Globus pallidus (tissue), 1 donor: Measurements from ENCODE around the gene COA3.

ENCODE experiments used
- DNase-seq: peaks from one replicate; pipeline ENCODE4 v3.0.0-alpha.2; 2015; ENCODE audit warnings: low spot score

COA3 gene, protein sequence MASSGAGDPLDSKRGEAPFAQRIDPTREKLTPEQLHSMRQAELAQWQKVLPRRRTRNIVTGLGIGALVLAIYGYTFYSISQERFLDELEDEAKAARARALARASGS

DNA sequence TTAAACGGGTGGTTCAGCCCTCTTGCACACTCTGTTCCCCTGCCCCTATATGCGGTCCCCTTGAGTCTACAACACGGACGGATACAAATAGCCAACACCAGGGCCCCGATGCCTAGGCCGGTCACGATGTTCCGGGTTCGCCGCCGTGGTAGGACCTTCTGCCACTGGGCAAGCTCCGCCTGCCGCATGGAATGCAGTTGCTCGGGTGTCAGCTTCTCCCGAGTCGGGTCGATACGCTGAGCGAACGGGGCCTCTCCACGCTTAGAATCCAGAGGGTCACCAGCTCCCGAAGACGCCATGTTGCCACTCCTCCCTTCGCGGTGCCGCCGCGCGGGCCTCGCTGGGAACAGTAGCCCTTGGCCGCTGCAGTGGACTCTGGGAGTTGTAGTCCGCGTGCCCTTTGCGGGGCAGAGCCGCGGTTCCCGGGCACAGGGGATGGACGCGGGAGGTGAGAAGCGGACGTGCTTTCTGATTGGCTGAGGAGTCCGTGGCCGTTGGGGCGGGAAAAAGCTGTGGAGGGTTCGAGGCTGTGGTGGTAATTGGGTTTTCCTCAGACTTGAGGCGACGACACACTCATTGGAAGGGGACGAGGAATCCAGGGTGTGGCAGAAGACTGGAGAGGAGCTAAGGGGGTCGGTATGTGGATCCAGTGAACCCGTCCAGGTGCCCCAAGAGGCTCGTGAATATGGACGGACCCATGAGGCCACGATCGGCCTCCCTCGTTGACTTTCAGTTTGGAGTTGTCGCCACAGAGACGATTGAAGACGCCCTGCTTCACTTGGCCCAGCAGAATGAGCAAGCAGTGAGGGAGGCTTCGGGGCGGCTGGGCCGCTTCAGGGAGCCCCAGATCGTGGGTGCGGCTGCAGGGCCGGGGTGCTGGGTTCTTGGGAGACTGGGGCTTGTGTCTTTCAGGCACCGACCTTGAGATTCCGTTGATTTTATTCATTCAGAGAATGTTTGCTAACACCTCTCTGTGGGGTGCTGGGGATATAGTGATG is at the start of gene COA3, which contains the start of gene CNTD1:
COA3 (minus strand) TSS at position 322 of the 998 bp plus-strand sequence; CDS start at position 299, 23 bp downstream.
CNTD1 (plus strand) TSS at position 479 of the 998 bp plus-strand sequence; CDS start at position 686, 207 bp downstream.
- peak; percentile 72 for DNase-seq

DNA sequence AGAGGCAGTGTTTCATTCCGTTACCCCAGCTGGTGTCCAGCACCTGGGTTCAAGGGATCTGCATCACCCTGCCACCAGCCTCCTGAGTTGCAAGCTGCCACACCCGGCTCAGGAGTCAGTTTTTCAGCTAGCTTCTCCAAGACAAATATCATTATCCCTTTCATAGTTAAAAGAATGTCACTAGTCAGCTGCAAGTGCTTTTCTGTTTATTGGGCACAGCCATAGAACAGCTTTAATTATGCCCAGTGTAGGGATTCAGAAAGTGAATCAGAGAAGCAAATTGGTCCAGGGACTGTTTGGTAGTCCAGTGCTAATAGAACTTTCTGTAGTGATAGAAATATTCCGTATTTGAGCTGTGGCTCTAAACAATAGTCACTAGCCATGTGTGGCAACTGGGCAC is 49.6 kb upstream of the COA3 start:
- DNase-seq, result no peak

DNA sequence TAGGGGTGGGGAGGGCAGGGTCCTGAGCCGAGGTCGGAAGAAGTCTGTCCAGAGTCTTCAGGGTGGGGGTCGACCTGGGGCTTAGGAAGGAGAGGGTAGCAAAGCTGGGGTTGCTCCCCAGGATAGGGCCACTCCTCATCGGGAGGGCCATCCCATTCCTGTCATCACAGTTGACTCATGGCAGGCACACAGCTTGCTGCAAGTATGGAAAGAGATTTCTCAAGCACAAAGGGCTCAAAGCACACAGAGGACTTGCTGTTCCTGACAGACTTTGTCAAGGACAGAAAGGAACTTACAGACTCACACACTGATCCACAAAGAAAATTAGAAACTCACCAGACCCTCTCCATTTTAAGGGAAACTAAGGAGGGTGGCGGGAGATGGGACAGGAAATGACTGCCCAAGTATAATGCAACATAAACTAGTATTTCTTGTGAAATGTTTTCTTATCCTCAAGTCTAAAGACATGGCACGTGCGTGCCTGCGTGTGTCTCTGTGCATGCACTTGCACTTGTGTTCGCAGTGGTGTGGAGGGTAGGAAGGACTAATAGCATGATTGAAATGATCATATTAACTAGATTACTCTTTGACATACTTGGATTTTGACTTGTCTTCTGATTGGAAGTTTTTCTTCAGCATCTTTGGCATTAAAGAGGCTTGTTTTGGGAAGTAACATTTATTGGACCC is 48.2 kb upstream of the COA3 start:
- DNase-seq, result no peak

DNA sequence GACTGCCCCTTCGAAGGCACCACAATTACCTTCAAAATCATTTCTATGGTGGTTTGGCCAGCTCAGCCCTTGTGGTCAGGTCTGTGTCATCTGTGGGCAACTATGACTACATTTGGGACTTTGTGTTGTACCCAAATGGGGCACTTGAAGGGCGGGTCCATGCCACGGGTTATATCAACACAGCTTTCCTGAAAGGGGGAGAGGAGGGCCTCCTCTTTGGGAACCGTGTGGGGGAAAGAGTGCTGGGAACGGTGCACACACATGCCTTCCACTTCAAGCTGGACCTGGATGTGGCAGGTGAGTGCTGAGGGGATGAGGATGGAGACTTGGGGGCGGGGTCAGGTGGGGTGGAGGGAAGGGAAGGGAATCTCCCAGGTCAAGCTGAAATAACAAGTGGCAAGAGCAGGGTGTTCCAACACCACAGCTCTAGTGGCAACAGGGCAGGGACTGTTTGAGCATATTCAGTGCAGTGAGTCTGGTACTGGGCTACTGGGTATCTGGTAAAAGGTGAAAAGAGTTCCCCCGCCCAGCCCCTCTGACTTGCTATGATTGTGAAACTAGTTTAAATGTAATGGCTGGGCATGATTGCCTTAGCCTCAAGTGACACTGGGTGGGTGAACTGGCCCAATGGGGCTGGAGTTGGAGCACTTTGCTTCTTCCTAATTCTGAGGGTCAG is 47.6 kb upstream of the COA3 start:
- no peak for DNase-seq

DNA sequence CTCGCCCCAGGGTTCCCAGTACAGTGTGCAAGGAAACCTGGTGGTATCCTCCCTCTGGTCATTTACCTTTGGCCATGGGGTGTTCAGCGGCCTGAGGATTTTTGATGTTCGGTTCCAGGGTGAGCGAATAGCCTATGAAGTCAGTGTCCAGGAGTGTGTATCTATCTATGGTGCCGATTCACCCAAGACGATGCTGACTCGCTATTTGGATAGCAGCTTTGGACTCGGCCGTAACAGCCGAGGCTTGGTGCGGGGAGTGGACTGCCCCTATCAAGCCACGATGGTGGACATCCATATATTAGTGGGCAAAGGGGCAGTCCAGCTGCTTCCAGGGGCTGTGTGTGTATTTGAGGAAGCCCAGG is 47.0 kb upstream of the COA3 start:
- no peak for DNase-seq

DNA sequence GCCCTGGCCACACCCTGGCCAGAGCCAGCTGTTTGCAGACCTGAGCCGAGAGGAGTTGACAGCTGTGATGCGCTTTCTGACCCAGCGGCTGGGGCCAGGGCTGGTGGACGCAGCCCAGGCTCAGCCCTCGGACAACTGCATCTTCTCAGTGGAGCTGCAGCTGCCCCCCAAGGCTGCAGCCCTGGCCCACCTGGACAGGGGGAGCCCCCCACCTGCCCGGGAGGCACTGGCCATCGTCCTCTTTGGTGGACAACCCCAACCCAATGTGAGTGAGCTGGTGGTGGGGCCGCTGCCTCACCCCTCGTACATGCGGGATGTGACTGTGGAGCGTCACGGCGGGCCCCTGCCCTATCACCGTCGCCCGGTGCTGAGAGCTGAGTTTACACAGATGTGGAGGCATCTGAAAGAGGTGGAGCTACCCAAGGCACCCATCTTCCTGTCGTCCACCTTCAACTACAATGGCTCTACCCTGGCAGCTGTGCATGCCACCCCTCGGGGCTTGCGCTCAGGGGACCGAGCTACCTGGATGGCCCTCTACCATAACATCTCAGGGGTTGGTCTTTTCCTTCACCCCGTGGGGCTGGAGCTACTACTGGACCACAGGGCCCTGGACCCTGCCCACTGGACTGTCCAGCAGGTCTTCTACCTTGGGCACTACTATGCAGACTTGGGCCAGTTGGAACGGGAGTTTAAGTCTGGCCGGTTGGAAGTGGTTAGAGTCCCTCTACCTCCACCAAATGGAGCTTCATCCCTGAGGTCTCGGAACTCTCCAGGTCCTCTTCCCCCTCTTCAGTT is 46.5 kb upstream of the COA3 start:
- DNase-seq, result no peak

DNA sequence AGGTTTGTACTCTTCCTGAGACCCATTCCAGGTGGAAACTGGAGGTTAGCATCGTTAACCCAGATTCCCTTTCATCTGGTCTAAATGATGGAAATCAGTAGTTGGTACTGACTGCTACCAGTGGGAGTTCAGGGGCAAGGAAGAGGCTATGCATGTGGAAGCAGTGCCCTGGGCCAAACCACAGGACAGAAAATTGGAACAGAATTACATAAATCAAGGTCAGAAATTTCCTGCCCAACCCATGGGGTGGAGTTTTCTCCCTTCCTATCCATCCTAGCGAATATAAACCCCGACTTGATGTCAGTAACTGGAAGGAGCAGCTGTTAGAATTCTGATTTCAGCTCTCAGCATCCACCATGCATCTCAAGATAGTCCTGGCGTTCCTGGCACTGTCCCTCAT is 45.8 kb upstream of the COA3 start, which contains the start of gene AOC2:
AOC2 (plus strand) TSS at position 310 of the 400 bp plus-strand sequence; CDS start at position 357, 47 bp downstream.
- DNase-seq, result no peak

DNA sequence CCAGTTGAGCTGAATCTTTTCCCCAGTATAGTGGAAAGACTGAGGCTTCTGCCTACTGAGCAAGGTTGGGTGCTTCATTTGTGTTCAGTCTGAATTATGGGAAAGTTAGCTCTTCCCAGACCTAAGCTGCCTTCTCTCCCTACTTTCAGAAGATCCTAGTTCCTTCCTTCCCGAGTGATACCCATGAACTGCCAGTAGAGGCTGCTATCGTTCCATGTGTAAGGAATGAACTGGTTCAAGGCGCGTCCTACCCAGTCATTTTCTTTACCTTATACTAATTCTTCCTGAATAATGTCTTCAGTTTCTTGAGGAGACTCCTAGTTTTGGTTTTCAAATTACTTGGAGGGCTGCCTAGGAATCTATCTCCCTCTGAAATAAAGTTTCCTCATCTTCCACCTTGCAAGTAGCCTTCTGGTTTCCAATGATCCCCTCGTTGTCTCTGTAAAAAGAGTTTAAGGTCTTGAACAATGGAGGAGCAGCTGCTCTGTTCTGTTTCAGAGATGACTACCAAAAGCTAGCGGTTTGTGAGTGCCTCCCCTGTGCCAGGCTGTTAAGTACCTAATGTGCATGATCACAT is 44.9 kb upstream of the COA3 start:
- DNase-seq, result peak; percentile 33

DNA sequence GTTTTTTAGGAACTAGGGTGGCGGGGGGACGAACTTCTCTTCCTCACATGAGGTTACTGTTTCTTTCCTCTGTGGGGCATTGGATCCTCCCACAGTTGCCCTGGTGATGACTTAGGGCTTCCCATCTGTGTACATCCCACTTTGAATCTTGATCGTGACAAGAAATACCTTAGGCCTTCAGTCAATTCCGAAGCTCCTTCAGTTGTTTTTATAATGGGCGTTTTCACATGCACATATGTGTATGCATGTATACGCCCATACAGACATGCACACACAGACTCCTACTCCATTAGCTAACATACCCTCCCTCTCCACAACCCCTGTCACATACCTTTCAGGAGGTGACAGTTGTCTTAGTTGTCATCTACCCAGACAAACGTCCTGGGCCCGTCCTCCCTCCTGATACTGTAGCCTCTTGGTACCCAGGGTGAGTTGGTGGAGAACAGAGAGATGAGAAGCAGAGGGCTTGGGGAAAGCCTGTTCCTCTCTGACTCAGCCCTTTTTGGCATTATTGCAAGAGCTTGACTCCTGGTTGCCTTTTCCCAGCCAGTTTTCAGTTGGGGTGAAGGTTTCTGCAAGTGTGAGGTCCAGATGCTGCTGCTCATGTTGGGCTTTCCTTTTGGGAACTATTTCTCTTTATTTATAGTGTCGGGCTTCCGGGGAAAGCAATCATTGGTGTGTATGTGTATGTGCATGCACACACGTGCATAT is 43.6 kb upstream of the COA3 start:
- no peak for DNase-seq

DNA sequence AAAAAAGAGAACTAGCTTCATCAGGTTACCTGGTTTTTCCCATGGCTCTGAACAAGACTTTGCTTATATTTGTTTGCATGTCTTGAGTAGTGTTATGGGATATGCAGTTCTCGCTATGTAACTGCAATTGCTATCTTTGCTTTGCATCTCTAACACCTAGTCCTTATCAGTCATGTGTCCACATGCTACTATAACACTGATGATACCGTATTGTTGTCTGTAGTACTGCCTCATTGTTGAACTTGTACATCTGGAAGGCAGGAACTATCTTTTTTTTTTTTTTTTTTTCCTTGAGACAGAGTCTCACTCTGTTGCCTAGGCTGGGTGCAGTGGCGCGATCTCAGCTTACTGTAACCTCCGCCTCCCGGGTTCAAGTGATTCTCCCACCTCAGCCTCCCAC is 37.2 kb upstream of the COA3 start:
- no peak for DNase-seq

DNA sequence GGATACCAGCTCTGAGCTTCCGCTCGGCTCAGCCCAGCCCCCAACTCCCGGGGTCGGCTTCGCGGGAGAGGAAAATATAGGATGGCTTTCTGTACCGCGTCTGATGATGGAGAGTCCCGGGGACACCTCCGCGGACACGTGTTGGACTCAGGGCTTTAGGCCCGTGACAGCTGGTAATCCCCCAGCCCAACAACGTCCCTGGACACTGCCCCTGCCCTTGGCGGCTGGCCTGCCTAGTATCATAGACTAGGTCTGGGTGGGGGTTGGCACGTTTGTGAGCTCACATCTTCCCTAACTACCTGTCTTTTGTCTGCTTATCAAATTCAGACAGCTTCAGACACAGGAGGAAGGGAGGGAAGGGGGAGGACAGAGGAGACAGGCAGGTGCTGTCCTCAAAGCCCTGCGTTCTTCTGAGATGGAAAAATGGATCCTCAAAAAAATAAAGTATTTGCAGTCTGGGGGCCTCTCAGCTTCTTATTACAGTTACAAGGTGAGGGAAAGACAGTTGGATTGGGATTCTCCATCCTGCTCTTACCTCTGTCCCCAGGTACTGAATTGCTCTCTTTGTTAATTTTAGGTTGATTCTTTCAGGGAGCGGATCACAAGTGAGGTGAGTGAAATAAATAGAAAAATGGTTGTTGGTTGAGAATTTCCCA is 35.4 kb upstream of the COA3 start:
- no peak for DNase-seq

DNA sequence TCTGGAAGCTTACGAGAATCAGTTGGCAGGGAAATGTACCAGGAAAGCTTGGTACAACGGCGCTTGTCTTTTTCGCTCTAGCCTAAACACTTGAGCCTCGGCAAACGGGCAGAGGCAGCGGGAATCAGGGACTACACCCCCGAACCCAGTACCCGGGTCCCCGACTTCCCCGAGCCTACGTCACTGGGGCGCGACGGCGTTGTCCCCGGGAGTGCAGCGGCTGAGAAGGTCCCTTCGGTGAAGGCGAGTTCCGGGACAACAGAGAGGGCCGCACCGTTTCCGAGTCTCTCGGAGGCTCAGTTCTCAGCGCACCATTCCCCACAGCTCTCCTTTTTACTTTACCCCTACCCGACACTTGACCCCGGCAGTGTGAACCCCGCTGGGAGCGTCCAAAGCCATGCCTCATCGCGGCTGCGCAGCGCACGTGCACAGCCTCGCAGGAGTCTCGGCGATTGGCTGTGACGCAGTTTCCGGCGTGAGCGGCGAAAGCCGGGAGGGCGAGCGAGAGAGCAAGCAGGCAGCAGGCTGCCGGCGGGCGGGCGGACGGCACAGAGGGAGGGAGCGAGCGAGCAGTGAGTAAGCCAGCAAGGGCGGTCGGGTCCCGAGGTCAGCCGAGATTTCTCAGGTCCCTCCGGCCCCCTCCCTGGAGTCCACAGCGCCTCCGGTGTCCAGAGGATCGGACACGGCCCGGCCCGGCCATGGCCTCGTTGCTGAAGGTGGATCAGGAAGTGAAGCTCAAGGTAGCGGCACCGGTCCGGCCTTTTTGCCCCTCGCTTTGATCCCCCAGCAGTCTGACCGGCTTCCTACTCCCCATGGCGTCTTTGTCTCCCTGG is 34.6 kb upstream of the COA3 start, which contains the start of gene PSME3:
PSME3 (plus strand) TSS at position 464 of the 833 bp plus-strand sequence; CDS start at position 699, 235 bp downstream.
- peak; percentile 86 for DNase-seq

DNA sequence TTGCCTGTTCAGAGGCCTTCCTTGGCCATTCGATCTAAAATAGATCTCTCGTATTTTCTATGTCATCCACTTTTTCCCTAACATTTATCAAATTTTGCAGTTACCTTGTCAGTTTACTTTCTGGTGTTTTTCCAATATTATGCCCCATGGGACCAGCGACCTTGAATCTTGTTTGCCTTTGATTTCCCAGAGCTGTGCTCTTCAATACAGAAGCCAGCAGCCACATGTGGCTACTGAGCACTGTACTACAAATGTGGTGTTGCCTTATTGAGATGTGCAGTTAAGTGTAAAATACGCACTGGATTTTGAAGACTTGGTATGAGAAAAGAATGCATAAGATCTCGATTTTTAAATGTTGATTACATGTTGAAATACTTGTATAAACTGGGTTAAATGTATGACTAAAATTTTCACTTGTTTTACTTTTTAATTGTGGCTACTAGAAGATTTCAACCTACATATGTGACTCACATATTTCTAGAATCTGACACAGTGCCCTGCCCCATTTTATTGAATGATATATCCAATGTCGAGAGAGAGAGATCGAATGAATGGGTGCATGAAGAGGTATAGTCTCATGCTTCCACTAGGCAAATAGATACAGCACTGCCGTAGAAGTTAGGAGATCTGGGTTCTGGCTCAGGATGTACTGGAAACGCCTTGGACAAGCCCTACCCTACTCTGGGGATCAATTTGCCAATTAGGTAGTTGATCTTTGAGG is 33.9 kb upstream of the COA3 start:
- DNase-seq, result no peak

DNA sequence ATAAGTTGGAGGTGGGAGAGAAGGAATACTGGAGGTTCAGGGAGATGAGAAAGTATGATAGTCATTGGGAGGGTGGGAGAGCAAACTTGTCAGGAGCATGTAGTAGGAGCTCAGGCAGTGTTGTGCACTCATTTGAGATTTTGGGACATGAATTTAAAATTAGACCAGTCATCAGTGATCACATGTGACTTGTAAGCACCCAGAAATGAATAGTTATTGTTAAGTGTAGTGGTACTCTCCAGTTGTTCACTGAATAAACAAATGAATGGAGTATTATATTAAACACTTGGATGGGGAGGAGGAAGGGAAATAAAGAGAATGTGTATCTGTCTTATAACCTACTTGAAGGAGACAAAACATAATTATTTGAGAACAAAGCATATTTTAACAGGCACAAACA is 32.5 kb upstream of the COA3 start:
- DNase-seq, result no peak

DNA sequence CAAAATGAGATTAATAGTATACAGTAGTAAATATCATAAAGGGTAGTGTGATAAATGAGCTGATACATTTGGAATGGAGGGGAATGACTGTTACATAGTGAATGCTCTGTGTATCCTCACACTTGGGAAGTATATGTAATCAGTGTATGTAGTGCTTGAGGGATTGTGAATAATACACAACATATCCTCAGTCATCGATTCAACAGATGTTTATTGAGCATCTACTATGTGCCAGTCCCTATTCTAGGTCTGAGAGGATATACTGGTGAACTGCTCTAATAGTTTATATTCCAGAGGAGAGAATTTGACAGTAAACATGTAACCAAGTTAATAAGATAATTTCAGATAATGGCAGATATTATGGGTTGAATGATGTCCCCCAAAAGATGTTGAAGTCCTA is 29.0 kb upstream of the COA3 start:
- DNase-seq, result no peak

DNA sequence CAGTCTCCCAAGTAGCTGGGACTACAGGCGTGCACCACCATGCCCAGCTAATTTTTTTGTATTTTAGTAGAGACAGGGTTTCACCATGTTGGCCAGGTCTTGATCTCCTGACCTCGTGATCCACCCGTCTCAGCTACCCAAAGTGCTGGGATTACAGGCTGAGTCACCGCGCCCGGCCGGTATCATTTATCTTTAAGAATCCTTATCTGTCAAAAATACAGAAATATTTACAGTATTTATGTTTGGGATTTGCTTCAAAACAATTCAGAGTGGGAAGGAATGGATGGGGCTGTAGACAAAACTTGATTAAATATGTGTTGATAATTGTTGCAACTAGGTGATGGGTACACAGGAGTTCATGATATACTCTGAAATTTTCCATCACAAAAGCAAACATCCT is 22.7 kb upstream of the COA3 start:
- no peak for DNase-seq

DNA sequence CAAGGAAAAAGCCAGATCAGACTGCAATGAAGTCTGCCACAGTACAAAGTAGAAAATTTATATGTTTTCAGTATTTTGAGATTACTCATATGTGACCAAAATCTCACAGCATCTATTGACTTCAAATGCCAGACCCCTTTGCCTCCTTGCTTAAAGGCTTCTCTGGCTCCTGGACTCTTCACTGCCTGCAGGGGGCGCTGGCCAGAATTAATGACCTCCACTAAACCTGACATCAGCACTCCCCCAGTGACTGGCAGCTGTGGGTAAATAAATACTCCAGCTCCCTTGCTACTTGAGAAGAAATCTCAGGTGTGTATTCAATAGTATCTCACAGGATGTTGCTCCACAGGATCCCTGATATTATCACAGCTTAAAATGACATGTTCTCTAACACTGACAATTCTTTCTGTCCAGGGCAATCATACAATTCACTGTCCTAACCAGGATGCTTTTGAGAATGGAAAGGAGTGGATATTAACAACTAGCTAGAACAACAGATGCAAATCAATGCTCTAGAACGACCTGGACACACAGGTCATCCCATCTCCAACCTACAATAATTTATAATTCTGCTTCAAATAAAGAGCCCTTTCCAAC is 21.5 kb upstream of the COA3 start:
- no peak for DNase-seq

DNA sequence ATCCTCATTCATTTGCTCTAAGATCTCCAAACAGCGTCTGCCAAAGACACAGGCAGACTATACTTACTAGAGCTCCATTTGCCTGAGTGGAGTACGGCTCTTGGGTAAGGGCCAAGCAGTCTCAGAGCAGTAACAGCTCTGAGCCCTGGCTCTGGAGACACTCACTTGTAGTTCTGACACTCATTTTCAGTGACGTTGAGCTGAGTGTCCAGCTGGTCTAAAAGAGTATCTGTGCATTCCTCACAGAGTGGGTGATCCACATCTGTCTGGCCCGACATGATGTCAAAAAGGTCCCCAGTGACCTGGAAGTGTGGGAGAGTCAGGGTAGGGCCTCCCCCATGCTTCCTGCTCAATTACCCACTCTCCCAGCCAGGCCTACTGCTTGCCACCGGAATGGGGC is 19.9 kb upstream of the COA3 start:
- no peak for DNase-seq
